ENCODE measurements around the gene SLC35G6. TPM values are rescaled to one million over a fixed set of nuclear protein-coding genes. Genes with fewer than 3 reads are reported as not detected.

The SLC35G6 gene
- total RNA-seq, 4 donors from 2014 or later = not detected

DNA sequence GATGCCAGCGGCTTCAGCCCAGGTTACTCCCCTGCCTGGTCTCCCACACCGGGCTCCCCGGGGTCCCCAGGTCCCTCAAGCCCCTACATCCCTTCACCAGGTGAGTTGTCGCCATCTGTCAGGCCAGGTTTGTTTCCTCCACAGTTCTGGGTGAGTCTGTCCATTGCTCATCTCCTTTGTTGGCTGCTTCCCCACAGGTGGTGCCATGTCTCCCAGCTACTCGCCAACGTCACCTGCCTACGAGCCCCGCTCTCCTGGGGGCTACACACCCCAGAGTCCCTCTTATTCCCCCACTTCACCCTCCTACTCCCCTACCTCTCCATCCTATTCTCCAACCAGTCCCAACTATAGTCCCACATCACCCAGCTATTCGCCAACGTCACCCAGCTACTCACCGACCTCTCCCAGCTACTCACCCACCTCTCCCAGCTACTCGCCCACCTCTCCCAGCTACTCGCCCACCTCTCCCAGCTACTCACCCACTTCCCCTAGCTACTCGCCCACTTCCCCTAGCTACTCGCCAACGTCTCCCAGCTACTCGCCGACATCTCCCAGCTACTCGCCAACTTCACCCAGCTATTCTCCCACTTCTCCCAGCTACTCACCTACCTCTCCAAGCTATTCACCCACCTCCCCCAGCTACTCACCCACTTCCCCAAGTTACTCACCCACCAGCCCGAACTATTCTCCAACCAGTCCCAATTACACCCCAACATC is 31.7 kb downstream of the SLC35G6 start:
- WGBS, 2 donors (ENCODE audit: low coverage in 1 of 2) = 85 to 88% methylated on average over 20 of the region's 20 CpGs
- intact Hi-C loops (cut with DNase I; ENCODE audit: low total_unique reads) (no loop called here), in situ Hi-C loops (cut with MboI; ENCODE audit: low pct_ligation_motif_present in 1 of 4, low pct_unique_long_range_greater_than_20kb in 1 of 4, low sequenced_read_pairs in 3 of 4) (no loop called here)
- no peak for DNase-seq
- TF ChIP-seq EP300 (IDR thresholded peaks at IDR 0.05; ENCODE audit: low read depth) (no peak), POLR2A (IDR thresholded peaks at IDR 0.05) (no peak), POLR2AphosphoS5 (IDR thresholded peaks at IDR 0.05) (no peak)
- TF ChIP-seq, protein P1, sequence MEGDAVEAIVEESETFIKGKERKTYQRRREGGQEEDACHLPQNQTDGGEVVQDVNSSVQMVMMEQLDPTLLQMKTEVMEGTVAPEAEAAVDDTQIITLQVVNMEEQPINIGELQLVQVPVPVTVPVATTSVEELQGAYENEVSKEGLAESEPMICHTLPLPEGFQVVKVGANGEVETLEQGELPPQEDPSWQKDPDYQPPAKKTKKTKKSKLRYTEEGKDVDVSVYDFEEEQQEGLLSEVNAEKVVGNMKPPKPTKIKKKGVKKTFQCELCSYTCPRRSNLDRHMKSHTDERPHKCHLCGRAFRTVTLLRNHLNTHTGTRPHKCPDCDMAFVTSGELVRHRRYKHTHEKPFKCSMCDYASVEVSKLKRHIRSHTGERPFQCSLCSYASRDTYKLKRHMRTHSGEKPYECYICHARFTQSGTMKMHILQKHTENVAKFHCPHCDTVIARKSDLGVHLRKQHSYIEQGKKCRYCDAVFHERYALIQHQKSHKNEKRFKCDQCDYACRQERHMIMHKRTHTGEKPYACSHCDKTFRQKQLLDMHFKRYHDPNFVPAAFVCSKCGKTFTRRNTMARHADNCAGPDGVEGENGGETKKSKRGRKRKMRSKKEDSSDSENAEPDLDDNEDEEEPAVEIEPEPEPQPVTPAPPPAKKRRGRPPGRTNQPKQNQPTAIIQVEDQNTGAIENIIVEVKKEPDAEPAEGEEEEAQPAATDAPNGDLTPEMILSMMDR (IDR thresholded peaks at IDR 0.05) = no peak
- Histone ChIP-seq H3K9me3 (no peaks in the 10 kb centered on the region), H3K4me1 (peaks cover 0 to 17% (median 10%) of the 10 kb centered on the region in 4 donors), H3K27ac (no peak overlapping the region), H3K4me3 (no peak overlapping the region), H3K27me3 (no peaks in the 10 kb centered on the region), H3K36me3 (peaks cover 0 to 50% (median 19%) of the 10 kb centered on the region in 4 donors)

DNA sequence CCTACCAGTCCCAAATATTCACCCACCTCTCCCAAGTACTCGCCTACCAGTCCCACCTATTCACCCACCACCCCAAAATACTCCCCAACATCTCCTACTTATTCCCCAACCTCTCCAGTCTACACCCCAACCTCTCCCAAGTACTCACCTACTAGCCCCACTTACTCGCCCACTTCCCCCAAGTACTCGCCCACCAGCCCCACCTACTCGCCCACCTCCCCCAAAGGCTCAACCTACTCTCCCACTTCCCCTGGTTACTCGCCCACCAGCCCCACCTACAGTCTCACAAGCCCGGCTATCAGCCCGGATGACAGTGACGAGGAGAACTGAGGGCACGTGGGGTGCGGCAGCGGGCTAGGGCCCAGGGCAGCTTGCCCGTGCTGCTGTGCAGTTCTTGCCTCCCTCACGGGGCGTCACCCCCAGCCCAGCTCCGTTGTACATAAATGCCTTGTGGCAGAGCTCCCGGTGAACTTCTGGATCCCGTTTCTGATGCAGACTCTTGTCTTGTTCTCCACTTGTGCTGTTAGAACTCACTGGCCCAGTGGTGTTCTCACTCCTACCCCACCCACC is 32.7 kb downstream of the SLC35G6 start:
- WGBS, 2 donors (ENCODE audit: low coverage in 1 of 2) = 77 to 89% methylated on average over 4 to 17 of the region's 17 CpGs
- in situ Hi-C loops (cut with MboI; ENCODE audit: low pct_ligation_motif_present in 1 of 4, low pct_unique_long_range_greater_than_20kb in 1 of 4, low sequenced_read_pairs in 3 of 4) = no loop called here
- DNase-seq = no peak
- intact Hi-C loops (cut with DNase I; ENCODE audit: low total_unique reads) = no loop called here
- Histone ChIP-seq H3K36me3 (peaks cover 0 to 40% (median 14%) of the 10 kb centered on the region in 4 donors), H3K9me3 (no peaks in the 10 kb centered on the region), H3K4me3 (no peak overlapping the region), H3K4me1 (peaks cover 0 to 17% (median 10%) of the 10 kb centered on the region in 4 donors), H3K27ac (no peak overlapping the region), H3K27me3 (no peaks in the 10 kb centered on the region)
- no peak for TF ChIP-seq POLR2A (IDR thresholded peaks at IDR 0.05)
- no peak for TF ChIP-seq POLR2AphosphoS5 (IDR thresholded peaks at IDR 0.05)
- TF ChIP-seq, protein P1 (IDR thresholded peaks at IDR 0.05) = no peak
- no peak for TF ChIP-seq EP300 (IDR thresholded peaks at IDR 0.05; ENCODE audit: low read depth)

GRCh38 chr17:7515911-7516610 is 34.8 kb downstream of the SLC35G6 start:
- TF ChIP-seq POLR2A (IDR thresholded peaks at IDR 0.05) = no peak
- no peak for TF ChIP-seq POLR2AphosphoS5 (IDR thresholded peaks at IDR 0.05)
- TF ChIP-seq EP300 (IDR thresholded peaks at IDR 0.05; ENCODE audit: low read depth) = no peak
- TF ChIP-seq, protein P1 (IDR thresholded peaks at IDR 0.05) = peak in 1 of 5 experiments; percentile 15
- Histone ChIP-seq H3K9me3 (no peaks in the 10 kb centered on the region), H3K27me3 (no peaks in the 10 kb centered on the region), H3K4me1 (peaks cover 0 to 17% (median 10%) of the 10 kb centered on the region in 4 donors), H3K27ac (peak overlapping the region; percentile 42 to 62 (median 56)), H3K36me3 (peaks cover 0 to 30% (median 9%) of the 10 kb centered on the region in 4 donors), H3K4me3 (no peak overlapping the region)
- in situ Hi-C loops (cut with MboI; ENCODE audit: low pct_ligation_motif_present in 1 of 4, low pct_unique_long_range_greater_than_20kb in 1 of 4, low sequenced_read_pairs in 3 of 4) = no loop called here
- intact Hi-C loops (cut with DNase I; ENCODE audit: low total_unique reads) = loop anchor here (5.0 kb wide), 1 partner anchor 41 kb away; the partner anchor contains the start of gene TNFSF13
- peak; percentile 71 for DNase-seq
- 75 to 82% methylated on average over 7 to 13 of the region's 13 CpGs for WGBS, 2 donors (ENCODE audit: low coverage in 1 of 2)

DNA sequence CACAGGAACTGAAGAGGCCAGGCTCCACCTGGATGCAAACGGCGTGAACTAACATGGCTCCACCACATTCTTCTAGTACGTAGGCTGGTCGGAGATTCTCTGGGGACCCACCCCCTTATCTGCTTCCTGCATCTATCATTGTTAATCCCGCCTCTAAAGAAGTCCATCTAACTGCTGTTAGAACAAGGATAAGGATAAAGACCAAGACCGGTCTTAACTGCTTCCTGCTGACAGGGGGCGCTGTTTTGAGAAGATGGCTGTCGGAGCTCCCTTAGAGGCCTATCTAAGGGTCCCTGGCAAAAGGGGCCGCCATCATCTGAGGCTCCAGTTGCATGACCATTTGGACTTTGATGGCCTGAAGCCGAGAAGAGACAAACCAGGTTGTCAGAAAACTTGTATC is 41.8 kb downstream of the SLC35G6 start:
- no peak overlapping the region for H3K27ac ChIP-seq
- H3K4me3 ChIP-seq = no peak overlapping the region
- no peaks in the 10 kb centered on the region for H3K36me3 ChIP-seq
- in situ Hi-C loops (cut with MboI; ENCODE audit: low pct_ligation_motif_present in 1 of 4, low pct_unique_long_range_greater_than_20kb in 1 of 4, low sequenced_read_pairs in 3 of 4) (no loop called here), intact Hi-C loops (cut with DNase I; ENCODE audit: low total_unique reads) (no loop called here)
- H3K4me1 ChIP-seq = no peaks in the 10 kb centered on the region
- DNase-seq = peak; percentile 31
- H3K27me3 ChIP-seq = no peaks in the 10 kb centered on the region
- no peaks in the 10 kb centered on the region for H3K9me3 ChIP-seq
- WGBS, 2 donors (ENCODE audit: low coverage in 1 of 2) = 43 to 47% methylated on average over 6 to 10 of the region's 10 CpGs
- TF ChIP-seq POLR2A (IDR thresholded peaks at IDR 0.05) = no peak
- TF ChIP-seq, protein P1 (IDR thresholded peaks at IDR 0.05) = peak; percentile 35 to 50 (median 40)
